T47D (cell line): ENCODE data around the gene RSPO3.

Experiments used
- DNase-seq, 2 experiments: peaks; one replicate each; pipeline versions ENCODE4 v3.0.0 to v3.0.0-alpha.2; 2011 to 2012; ENCODE audit warnings: low read depth in 1 of 2, low spot score in 1 of 2
- JUND ChIP-seq: IDR thresholded peaks from 2 replicates; pipeline ENCODE4 v1.6.1; 2012; ENCODE audit warnings: low read depth
- in situ Hi-C: cut with HindIII; loops from 2 replicates; pipeline ENCODE4 v1.10.0; 2016; ENCODE audit warnings: low sequenced_read_pairs, low pct_unique_long_range_greater_than_20kb

RSPO3 gene

DNA sequence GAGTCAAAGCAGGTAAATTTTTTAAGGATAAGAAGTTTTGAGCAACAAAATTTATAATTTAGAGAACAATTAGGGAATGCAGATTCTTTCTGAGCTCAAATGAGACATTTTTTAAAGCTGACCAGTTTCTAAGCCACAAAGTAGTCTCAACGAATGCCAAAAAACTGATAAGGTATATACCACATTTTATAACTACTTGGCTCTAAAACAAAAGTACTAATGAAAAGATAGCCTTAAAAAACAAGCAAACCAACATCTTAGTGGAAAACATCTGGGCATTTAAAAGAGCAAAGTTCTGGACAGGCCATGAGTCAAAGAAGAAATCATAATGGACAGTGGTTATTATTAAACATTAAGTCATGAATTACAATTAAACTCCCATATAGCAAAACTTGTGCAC is 125.0 kb downstream of the RSPO3 start:
- no peak for TF ChIP-seq JUND
- in situ Hi-C loops, result no loop called here

More for the DNA sequence above, 125.0 kb downstream of the RSPO3 start:
- DNase-seq, result no peak
